Measurements from ENCODE around the gene TECPR1. TPM values are rescaled to one million over a fixed set of nuclear protein-coding genes. Genes with fewer than 3 reads are reported as not detected.

The TECPR1 gene
- total and polyA plus RNA-seq, 9 donors = 4.2 to 28.1 (median 21.4) TPM

GRCh38 chr7:98199131-98199530 is 52.9 kb downstream of the TECPR1 start:
- no peaks in the 10 kb centered on the region for H3K4me1 ChIP-seq (ENCODE audit: insufficient read depth)
- no peaks in the 10 kb centered on the region for H3K36me3 ChIP-seq
- H3K27ac ChIP-seq = no peak overlapping the region
- no peaks in the 10 kb centered on the region for H3K9me3 ChIP-seq
- no peak overlapping the region for H3K4me3 ChIP-seq
- WGBS, 3 donors = 94 to 97% (median 95%) methylated on average over 5 of the region's 5 CpGs
- intact Hi-C loops (cut with DNase I) = no loop called here
- no peak for DNase-seq
- H3K27me3 ChIP-seq = no peaks in the 10 kb centered on the region
- no peak for TF ChIP-seq CTCF (IDR thresholded peaks at IDR 0.05)
- no peak for TF ChIP-seq EP300 (IDR thresholded peaks at IDR 0.05)
- no peak for TF ChIP-seq POLR2A (IDR thresholded peaks at IDR 0.05)

GRCh38 chr7:98196706-98197605 is 55.1 kb downstream of the TECPR1 start:
- WGBS, 3 donors = 86 to 89% (median 87%) methylated on average over 16 of the region's 16 CpGs
- H3K4me3 ChIP-seq = no peak overlapping the region
- H3K4me1 ChIP-seq (ENCODE audit: insufficient read depth) = no peaks in the 10 kb centered on the region
- TF ChIP-seq EP300 (IDR thresholded peaks at IDR 0.05) = no peak
- no peak for TF ChIP-seq CTCF (IDR thresholded peaks at IDR 0.05)
- TF ChIP-seq POLR2A (IDR thresholded peaks at IDR 0.05) = no peak
- H3K9me3 ChIP-seq = no peaks in the 10 kb centered on the region
- DNase-seq = no peak
- intact Hi-C loops (cut with DNase I) = no loop called here
- no peaks in the 10 kb centered on the region for H3K36me3 ChIP-seq
- no peaks in the 10 kb centered on the region for H3K27me3 ChIP-seq
- no peak overlapping the region for H3K27ac ChIP-seq

- TF ChIP-seq CTCF (IDR thresholded peaks at IDR 0.05) (no peak), POLR2A (IDR thresholded peaks at IDR 0.05) (no peak), EP300 (IDR thresholded peaks at IDR 0.05) (no peak)
- no peaks in the 10 kb centered on the region for H3K9me3 ChIP-seq
Measured at GRCh38 chr7:98194672-98195457, 57.2 kb downstream of the TECPR1 start.

GRCh38 chr7:98194186-98194585 is 57.8 kb downstream of the TECPR1 start:
- H3K27ac ChIP-seq = no peak overlapping the region
- no peak for DNase-seq
- no peaks in the 10 kb centered on the region for H3K4me1 ChIP-seq (ENCODE audit: insufficient read depth)
- WGBS, 3 donors = 94 to 97% (median 97%) methylated on average over 28 of the region's 28 CpGs
- no peaks in the 10 kb centered on the region for H3K9me3 ChIP-seq
- no peaks in the 10 kb centered on the region for H3K27me3 ChIP-seq
- H3K4me3 ChIP-seq = no peak overlapping the region
- intact Hi-C loops (cut with DNase I) = no loop called here
- no peaks in the 10 kb centered on the region for H3K36me3 ChIP-seq
- no peak for TF ChIP-seq CTCF (IDR thresholded peaks at IDR 0.05)
- no peak for TF ChIP-seq POLR2A (IDR thresholded peaks at IDR 0.05)
- TF ChIP-seq EP300 (IDR thresholded peaks at IDR 0.05) = no peak

More at GRCh38 chr7:98194672-98195457, 57.2 kb downstream of the TECPR1 start:
- H3K27me3 ChIP-seq = no peaks in the 10 kb centered on the region
- H3K4me1 ChIP-seq (ENCODE audit: insufficient read depth) = no peaks in the 10 kb centered on the region
- H3K4me3 ChIP-seq = no peak overlapping the region
- DNase-seq = no peak
- 66 to 80% (median 66%) methylated on average over 8 of the region's 8 CpGs for WGBS, 3 donors
- H3K36me3 ChIP-seq = no peaks in the 10 kb centered on the region
- intact Hi-C loops (cut with DNase I) = no loop called here
- H3K27ac ChIP-seq = no peak overlapping the region
